HepG2 (cell line): ENCODE results near the gene RPS17. TPM values are rescaled to one million over a fixed set of nuclear protein-coding genes. Genes with fewer than 3 reads are reported as not detected.

Source experiments
- CERS6 ChIP-seq: sonication (generic); formaldehyde crosslinking; IDR thresholded peaks from 2 replicates; pipeline ENCODE4 v1.5.0; 2020; ENCODE audit warnings: missing genetic modification reagents
- CREB3 ChIP-seq: sonication (generic); formaldehyde crosslinking; IDR thresholded peaks from 2 replicates; pipeline ENCODE4 v1.5.0; 2020; ENCODE audit warnings: missing genetic modification reagents
- JDP2 ChIP-seq: sonication (generic); formaldehyde crosslinking; IDR thresholded peaks from 2 replicates; pipeline ENCODE4 v1.8.1; 2022; ENCODE audit warnings: missing genetic modification reagents, borderline replicate concordance
- MXD4 ChIP-seq: IDR thresholded peaks from 2 replicates; pipeline ENCODE4 v1.6.1; 2016; ENCODE audit warnings: mild to moderate bottlenecking, missing biosample characterization, missing genetic modification reagents
- RAD21 ChIP-seq: fragments of 450-650 bp; formaldehyde crosslinking; IDR thresholded peaks from 2 replicates; pipeline ENCODE4 v1.5.0; 2020; ENCODE audit warnings: mild to moderate bottlenecking
- SKIL ChIP-seq: sonication (generic); formaldehyde crosslinking; IDR thresholded peaks from 2 replicates; pipeline ENCODE4 v1.8.0; 2022; ENCODE audit warnings: missing genetic modification reagents, mild to moderate bottlenecking, moderate library complexity, borderline replicate concordance
- ZBTB26 ChIP-seq: IDR thresholded peaks from 2 replicates; pipeline ENCODE4 v1.6.1; 2016; ENCODE audit warnings: missing compliant biosample characterization, missing genetic modification reagents, borderline replicate concordance
- ZBTB46 ChIP-seq: sonication (generic); formaldehyde crosslinking; IDR thresholded peaks from 2 replicates; pipeline ENCODE4 v1.4.0; 2020; ENCODE audit warnings: mild to moderate bottlenecking, missing genetic modification reagents, borderline replicate concordance
- ZBTB8A ChIP-seq: sonication (generic); formaldehyde crosslinking; IDR thresholded peaks from 2 replicates; pipeline ENCODE4 v1.4.0; 2020; ENCODE audit warnings: mild to moderate bottlenecking, low read depth, missing genetic modification reagents, borderline replicate concordance
- ZNF234 ChIP-seq: sonication (generic); formaldehyde crosslinking; conservative IDR thresholded peaks from 2 replicates; pipeline ENCODE4 v1.5.1; 2020; ENCODE audit warnings: mild to moderate bottlenecking, missing genetic modification reagents
- ZNF260 ChIP-seq: sonication (generic); formaldehyde crosslinking; IDR thresholded peaks from 2 replicates; pipeline ENCODE4 v1.4.0; 2020; ENCODE audit warnings: missing genetic modification reagents, low read depth, mild to moderate bottlenecking, borderline replicate concordance
- ZNF275 ChIP-seq: sonication (generic); formaldehyde crosslinking; IDR thresholded peaks from 2 replicates; pipeline ENCODE4 v1.8.0; 2022; ENCODE audit warnings: missing genetic modification reagents, mild to moderate bottlenecking, inconsistent platforms, borderline replicate concordance
- ZNF317 ChIP-seq: sonication (generic); formaldehyde crosslinking; IDR thresholded peaks from 2 replicates; pipeline ENCODE4 v1.5.0; 2020; ENCODE audit warnings: mild to moderate bottlenecking, missing genetic modification reagents
- ZNF543 ChIP-seq: sonication (generic); formaldehyde crosslinking; IDR thresholded peaks from 2 replicates; pipeline ENCODE4 v1.4.0; 2020; ENCODE audit warnings: mild to moderate bottlenecking, missing genetic modification reagents
- ZNF747 ChIP-seq: sonication (generic); formaldehyde crosslinking; IDR thresholded peaks from 2 replicates; pipeline ENCODE4 v1.8.1; 2023; ENCODE audit warnings: missing genetic modification reagents, mild to moderate bottlenecking, borderline replicate concordance
- ZNF766 ChIP-seq: sonication (generic); formaldehyde crosslinking; IDR thresholded peaks from 2 replicates; pipeline ENCODE4 v1.5.0; 2020; ENCODE audit warnings: missing genetic modification reagents, borderline replicate concordance
- ZSCAN30 ChIP-seq: sonication (generic); formaldehyde crosslinking; IDR thresholded peaks from 2 replicates; pipeline ENCODE4 v1.5.0; 2020; ENCODE audit warnings: mild to moderate bottlenecking, missing genetic modification reagents
- polyA plus RNA-seq, 8 experiments: library from polyadenylated mRNA; depleted of rRNA in 3 of 8; stranded (reverse) in 7 of 8; unstranded in 1 of 8; fragments of >200 nt; fragmentation: Illumina TruSeq in 4 of 8; extraction: Trizol in 4 of 8; gene quantifications; 2 replicates each; pipeline versions ENCODE4 v1.2.1 to v1.2.3, GENCODE V29; 2011 to 2016; ENCODE audit warnings: low read depth in 4 of 8, missing spikeins in 1 of 8, mixed read lengths in 1 of 8; ENCODE audit not compliant: insufficient read depth in 1 of 8
- total RNA-seq, 5 experiments: library from RNA; depleted of rRNA; stranded (reverse); fragments of >200 nt; fragmentation: Illumina TruSeq; extraction: Trizol; gene quantifications; 2 replicates each; pipeline ENCODE4 v1.2.3, GENCODE V29; 2016; ENCODE audit warnings: low read depth in 1 of 5

The RPS17 gene
- total and polyA plus RNA-seq, 2 of the 13 experiments (the other 11 are each of a cell fraction or from before 2014, with no cell fraction given), result 2,570 to 5,021 TPM

GRCh38 chr15:82540055-82540983 is at the start of gene RPS17 (continued):
- TF ChIP-seq ZSCAN30 (CRISPR knock-in tag), result peak; percentile 74
- peak; percentile 87; the same call in 1 of the 2 replicates for TF ChIP-seq MXD4 (CRISPR knock-in tag)
- no peak; the same call in 1 of the 2 replicates for TF ChIP-seq ZNF766 (CRISPR knock-in tag)
- TF ChIP-seq CREB3, result 0 out of 2 replicates have a peak, but pooled peaks have one; percentile 79
- TF ChIP-seq ZBTB8A (CRISPR knock-in tag), result no peak
- no peak for TF ChIP-seq ZNF260
- peak; percentile 54; the same call in 1 of the 2 replicates for TF ChIP-seq ZBTB26 (CRISPR knock-in tag)
- peak; percentile 81 for TF ChIP-seq ZNF747 (CRISPR knock-in tag)
- peak; percentile 83 for TF ChIP-seq ZNF543 (CRISPR knock-in tag)
- peak; percentile 52; the same call in 1 of the 2 replicates for TF ChIP-seq JDP2 (CRISPR knock-in tag)
- no peak for TF ChIP-seq ZNF234 (CRISPR knock-in tag)
- TF ChIP-seq SKIL (CRISPR knock-in tag), result no peak; the same call in 1 of the 2 replicates
- no peak for TF ChIP-seq CERS6 (CRISPR knock-in tag)
- TF ChIP-seq ZBTB46, result no peak
- peak; percentile 74; the same call in 1 of the 2 replicates for TF ChIP-seq ZNF275 (CRISPR knock-in tag)
- peak; percentile 80 for TF ChIP-seq ZNF317
- TF ChIP-seq RAD21 (CRISPR knock-in tag), result peak; percentile 67
